ENCODE data around the gene ITGA2B. TPM values are rescaled to one million over a fixed set of nuclear protein-coding genes. Genes with fewer than 3 reads are reported as not detected.
A peak's percentile ranks its signal among the peaks of the same experiment; 100 is the strongest.
"Not testable (repeated sequence)": the region's sequence is repeated elsewhere in the genome, so short reads cannot be mapped to it uniquely, and the experiment has no call there.

Gene ITGA2B
- total RNA-seq, 1 donor from 2014 or later, result not detected

DNA sequence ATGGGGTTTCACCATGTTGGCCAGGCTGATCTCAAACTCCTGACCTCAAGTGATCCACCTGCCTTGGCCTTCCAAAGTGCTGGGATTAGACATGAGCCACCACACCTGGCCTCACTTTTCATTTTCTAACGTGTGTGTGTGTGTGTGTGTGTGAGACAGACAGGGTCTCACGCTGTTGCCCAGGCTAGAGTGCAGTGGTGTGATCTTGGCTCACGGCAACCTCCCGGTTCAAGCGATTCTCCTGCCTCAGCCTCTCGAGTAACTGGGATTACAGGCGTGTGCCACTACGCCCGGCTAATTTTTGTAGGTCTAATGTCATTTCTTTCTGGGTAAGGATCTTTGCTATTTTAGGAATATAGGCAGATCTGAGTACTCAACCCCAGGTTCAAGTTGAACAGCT, 4.7 kb upstream of the ITGA2B start:
- not testable (repeated sequence) for DNase-seq (ENCODE audit: low read depth)

DNA sequence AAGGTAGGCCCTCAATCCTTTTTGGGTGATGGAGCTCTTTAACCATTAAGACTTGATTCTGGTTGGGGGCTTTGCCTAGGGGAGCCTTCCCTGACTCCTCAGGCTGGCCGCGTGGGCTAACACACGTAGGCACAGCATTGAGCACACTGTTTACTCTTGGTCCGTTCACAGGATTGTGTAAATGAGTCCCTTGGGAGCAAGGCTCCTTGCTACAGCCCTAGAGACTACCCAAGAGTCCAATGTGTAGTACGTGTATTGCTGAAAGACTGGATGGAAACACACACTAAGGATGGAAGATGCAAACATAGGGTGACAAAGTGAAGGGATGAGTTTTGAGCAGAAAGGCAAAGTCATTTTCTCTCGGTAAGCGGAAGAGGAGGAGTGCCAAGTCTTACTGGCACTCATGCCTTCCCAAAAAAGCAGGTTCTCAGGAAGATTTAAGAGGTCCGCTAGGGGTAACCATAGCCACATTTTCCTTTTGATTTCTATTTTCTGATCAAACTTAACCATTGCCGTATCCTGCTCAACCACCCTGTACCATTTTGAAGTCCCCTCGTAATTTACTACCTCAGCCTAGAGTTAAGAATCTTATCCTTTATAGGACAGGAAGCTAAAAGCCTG, 911 bp upstream of the ITGA2B start:
- no peak for DNase-seq (ENCODE audit: low read depth)

- DNase-seq (ENCODE audit: low read depth), result no peak
These were observed 314 bp upstream of the ITGA2B start for GRCh38 chr17:44389723-44390202.

- no peak for DNase-seq (ENCODE audit: low read depth)
These were observed 1.6 kb downstream of the ITGA2B start for GRCh38 chr17:44387804-44388203.

DNA sequence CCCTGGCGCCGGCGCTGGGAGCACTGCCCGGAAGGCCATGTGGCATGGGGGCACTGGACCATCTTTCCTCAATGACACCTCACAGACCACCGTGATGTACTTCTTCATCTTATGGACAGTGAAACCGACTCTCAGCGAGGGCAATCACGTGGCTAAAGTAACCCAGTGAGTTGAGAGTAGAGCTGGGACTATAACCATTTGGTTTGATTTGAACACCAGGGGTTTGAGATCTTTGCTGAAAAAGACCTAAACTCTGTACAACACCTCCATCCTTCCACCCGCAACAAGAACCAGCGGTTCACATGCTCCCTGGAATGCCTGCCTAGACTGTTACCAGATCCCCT, 3.3 kb downstream of the ITGA2B start:
- no peak for DNase-seq (ENCODE audit: low read depth)

DNA sequence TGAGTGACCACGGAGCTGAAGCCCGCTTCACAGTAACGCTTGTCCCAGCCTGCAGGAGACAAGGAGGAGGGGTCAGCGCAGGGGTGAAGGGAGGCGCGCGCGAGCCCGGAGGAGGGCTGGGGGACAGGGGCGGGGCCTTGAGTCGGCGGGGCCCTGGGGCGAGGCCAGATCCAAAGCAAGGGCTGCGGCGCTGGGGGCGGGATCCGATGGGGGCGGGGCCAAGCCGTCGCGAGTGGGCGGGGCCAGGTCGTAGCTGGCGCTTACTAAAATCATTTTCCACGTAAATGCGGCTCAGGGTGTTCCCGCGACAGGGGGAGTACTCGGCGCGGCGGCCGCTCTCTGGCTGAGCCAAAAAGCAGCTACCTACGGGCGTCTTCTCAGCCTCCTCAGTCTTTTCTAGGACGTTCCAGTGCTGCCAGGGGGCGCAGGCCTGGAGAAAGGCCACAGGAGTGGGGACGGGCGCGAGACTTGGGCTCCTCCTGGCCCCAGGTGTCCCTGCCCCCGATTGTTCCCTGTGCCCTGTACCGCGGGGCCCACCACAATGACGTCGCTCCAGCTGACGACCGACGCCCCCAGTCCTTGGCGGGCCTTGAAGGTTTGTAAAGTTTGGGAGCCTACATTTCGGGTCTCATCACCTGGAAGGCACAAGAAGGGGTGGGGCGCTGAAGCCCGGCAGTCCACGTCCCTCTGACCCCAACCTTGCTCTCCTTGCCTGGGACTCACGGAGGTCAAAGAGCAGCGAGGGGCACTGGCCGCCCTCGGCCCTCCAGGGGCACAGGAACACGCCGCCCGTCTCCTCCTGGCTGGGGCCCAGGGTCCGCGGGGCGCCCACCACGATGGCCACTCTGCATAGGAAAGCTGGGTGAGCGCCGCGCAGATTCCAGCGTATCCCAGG, 3.9 kb downstream of the ITGA2B start:
- peak; percentile 65 for DNase-seq (ENCODE audit: low read depth)

DNA sequence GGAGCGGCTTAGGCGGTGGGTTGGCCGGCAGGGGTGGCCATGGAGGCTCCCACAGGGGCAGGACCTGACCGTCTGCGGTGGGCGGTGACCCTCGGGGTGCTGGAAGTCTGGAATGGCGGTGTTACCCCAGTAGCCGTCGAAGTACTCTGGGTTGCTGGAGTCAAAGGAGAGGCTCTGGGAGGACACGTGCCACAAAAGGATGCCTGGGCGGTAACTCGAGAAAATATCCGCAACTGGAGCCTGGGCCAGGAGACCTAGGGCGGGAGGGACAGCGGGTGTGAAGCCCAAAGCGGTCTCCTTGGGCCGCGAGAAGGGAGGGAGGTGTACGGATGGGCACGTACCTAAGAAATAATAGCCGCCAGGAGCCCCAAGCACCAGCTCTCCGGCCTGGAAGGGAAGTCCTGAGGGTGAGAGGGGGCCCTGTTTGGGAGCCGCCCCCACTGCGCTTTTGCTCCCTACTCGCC, 4.6 kb downstream of the ITGA2B start:
- peak; percentile 24 for DNase-seq (ENCODE audit: low read depth)

GRCh38 chr17:44384281-44384822, 5.1 kb downstream of the ITGA2B start:
- DNase-seq (ENCODE audit: low read depth), result no peak

DNA sequence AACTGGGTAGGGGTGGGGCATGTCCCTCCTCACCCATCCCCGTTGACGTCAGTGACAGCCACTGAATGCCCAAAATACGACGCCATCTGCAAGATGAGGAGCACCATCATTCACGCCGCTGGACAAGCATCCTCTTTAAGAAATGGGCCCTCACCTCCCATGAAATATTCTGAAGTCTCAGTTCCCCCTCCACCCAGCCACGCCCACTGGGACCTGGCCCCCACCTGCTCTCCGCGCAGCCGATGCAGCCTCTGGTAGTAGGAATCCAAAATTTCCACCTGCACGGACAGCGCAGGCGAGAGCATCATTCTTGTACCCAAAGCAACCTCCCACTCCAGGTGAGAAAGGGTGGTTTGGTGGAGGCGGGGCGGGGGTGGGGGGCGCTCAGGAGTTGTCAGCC, 5.6 kb downstream of the ITGA2B start:
- DNase-seq (ENCODE audit: low read depth), result no peak

DNA sequence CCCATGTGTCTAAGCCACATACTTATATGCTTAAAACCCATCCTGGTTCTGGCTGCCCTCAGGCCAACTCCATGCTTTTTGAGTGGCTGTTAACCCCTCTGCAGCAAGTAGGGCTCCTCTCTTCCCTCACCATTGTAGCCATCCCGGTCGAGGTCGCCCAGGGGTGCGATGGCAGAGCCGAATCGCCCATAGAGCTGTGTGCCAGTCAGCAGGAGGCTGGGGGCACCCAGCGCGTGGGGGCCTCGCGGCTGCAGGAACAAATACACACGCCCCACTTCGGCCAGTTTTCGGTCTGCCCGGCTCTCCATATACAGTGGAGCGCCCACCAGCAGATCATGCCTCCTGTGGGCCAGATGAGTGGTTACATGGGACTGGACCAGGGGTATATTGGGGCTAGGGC, 6.1 kb downstream of the ITGA2B start:
- DNase-seq (ENCODE audit: low read depth), result no peak

DNA sequence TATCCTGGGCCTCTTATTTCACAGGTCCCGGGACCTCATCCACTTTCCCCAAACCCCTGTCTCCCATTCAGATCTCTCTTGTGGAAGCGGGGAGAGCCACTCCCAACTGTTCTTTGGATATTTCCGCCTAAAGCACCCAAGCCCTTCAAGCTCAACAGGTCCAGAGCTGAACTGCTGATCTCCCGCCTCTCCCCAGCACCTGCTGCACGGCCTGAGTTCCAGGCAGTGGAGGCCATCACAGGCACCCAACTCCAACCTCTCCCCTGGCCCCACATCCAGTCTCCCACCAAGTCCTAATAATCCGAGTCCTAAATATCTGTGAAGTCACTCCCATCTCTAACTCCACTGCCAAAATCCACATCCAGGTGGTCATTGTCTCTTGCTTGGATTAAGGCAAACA, 6.5 kb downstream of the ITGA2B start:
- no peak for DNase-seq (ENCODE audit: low read depth)

- DNase-seq (ENCODE audit: low read depth), result no peak
These were observed 7.6 kb downstream of the ITGA2B start for GRCh38 chr17:44381810-44382305.

GRCh38 chr17:44380767-44381166, 8.7 kb downstream of the ITGA2B start:
- DNase-seq (ENCODE audit: low read depth), result no peak

DNA sequence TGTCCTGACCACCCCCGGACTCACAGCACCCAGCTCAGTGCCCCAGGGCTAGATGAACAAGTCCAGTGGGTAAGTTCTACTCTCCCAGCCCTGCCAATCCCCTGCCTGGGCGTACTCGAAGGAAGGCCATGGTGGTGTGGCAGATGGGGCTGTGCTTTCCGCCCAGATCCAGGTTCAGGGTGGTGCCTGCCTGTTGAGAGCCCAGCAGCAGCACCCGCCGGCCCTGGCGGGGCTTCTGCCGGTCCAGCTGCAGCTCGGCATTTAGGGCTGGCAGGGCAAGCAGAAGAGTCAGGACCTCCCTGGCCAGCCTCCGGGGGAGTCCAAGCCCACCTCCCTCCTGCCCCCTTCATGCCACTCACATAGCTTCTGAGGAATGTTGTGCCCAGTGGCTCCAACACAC, 9.6 kb downstream of the ITGA2B start:
- no peak for DNase-seq (ENCODE audit: low read depth)

GRCh38 chr17:44378171-44378705, 11.2 kb downstream of the ITGA2B start:
- DNase-seq (ENCODE audit: low read depth), result no peak

DNA sequence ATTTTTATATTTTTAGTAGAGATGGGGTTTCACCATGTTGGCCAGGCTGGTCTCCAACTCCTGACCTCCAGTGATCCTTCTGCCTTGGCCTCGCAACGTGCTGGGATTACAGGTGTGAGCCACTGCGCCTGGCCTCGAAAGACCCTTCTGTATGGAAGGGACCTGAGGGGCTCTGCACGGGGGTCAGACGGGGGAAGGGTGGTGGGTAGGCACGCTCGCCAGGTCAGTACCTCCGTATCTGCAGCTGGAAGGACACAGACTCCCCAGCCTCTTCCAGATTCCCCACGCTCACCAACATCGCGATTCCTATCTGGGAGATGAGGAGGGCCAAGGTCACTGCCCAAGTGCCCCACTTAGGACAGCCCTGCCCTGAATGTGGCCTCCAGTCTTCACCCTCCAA, 12.7 kb downstream of the ITGA2B start:
- no peak for DNase-seq (ENCODE audit: low read depth)

DNA sequence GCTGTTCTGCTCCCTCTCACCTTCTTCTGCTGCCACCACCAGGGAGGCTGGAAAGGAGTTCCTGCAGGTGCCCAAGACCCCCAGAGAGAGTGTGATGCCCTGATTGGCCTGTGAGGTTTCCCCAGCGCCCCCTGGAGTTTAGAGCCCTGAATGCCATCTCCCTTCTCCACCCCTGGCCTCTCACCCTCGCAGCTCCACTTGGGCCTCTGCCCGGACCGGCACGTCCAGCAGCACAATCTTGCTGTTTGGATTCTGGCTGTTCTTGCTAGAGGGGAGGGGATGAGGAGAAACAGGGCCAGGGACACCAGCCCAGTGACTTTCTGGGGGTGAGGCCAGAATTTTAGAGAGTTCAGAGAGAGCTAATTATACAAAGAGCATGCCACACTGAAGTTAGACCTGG, 13.3 kb downstream of the ITGA2B start:
- DNase-seq (ENCODE audit: low read depth), result peak; percentile 27

- DNase-seq (ENCODE audit: low read depth), result no peak
These were observed 14.0 kb downstream of the ITGA2B start for GRCh38 chr17:44375196-44376017.

DNA sequence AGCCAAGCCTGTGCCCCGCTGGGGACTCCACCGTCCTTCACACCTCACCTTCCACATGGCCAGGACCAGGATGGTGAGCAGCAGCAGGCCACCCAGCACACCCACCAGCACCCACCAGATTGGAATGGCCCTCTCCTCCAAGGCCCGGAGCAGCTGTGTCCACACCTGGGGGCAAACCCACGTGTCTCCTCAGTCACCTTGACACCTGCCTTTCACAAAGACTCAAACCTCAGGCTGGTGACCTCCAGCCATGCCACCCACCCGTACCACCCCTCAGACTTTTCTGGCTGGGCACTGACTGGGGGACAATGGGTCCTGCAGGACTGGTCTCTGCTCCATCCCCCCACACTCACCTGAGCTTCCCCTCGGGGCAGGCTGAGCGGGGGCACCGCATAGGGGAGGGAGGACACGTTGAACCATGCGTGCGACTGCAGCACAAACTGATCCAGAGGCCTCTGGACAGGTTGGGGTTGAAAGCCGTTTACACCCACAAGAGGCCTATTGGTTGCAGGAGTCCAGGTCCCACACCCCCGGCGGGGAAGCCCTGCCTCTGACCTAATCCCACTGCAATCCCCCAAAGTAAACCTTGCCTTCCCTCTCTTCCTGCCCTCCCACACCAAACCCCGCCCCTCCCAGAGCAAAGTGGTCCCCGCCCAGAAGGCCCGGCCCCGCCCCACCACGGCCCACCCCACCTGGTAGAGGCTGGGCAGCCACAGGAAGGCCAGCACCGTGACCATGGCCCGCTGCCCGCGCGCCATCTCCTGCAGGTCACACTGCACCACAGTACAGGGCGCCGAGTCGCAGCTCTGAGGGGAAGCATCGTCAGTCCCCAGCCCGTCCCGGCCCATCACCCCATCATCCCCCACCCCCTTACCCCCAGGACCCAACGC, 14.9 kb downstream of the ITGA2B start:
- no peak for DNase-seq (ENCODE audit: low read depth)

- DNase-seq (ENCODE audit: low read depth), result no peak
These were observed 17.4 kb downstream of the ITGA2B start for GRCh38 chr17:44372036-44372435.
